ENCODE measurements around the gene PSMC5. TPM values are rescaled to one million over a fixed set of nuclear protein-coding genes. Genes with fewer than 3 reads are reported as not detected.

PSMC5 gene
- total and polyA plus RNA-seq, 9 of the 15 experiments (the other 6 are each of a cell fraction or from before 2014, with no cell fraction given), result 89.2 to 393 (median 161) TPM

GRCh38 chr17:63834431-63835166 is 7.4 kb downstream of the PSMC5 start (continued):
- TF ChIP-seq MAX (CRISPR knock-in tag; IDR thresholded peaks at IDR 0.05) (peak; percentile 68; the same call in 1 of the 2 replicates), VEZF1 (CRISPR knock-in tag; IDR thresholded peaks at IDR 0.05) (peak; percentile 66), HOMEZ (CRISPR knock-in tag; IDR thresholded peaks at IDR 0.05) (no peak), ELF1 (tag; IDR thresholded peaks at IDR 0.05) (no peak), THRB (CRISPR knock-in tag; conservative IDR thresholded peaks at IDR 0.05) (no peak), ZNF197 (CRISPR knock-in tag; IDR thresholded peaks at IDR 0.05; ENCODE audit: low read depth) (no peak), LARP7 (IDR thresholded peaks at IDR 0.05) (no peak), POLR2H (tag; IDR thresholded peaks at IDR 0.05; ENCODE audit: low read depth) (no peak), THAP12 (CRISPR knock-in tag; IDR thresholded peaks at IDR 0.05) (no peak), XRCC5 (IDR thresholded peaks at IDR 0.05; ENCODE audit: low read depth, low read length) (peak; percentile 92), ZFP30 (CRISPR knock-in tag; IDR thresholded peaks at IDR 0.05; ENCODE audit: borderline replicate concordance) (no peak), ZBTB43 (CRISPR knock-in tag; IDR thresholded peaks at IDR 0.05) (no peak), BRCA1 (IDR thresholded peaks at IDR 0.05) (no peak), BRCA1 (CRISPR knock-in tag; IDR thresholded peaks at IDR 0.05) (no peak), NCOA1 (IDR thresholded peaks at IDR 0.05; ENCODE audit: low read depth) (no peak)

Data from K562 (cell line).